ENCODE measurements around the gene FSTL4. TPM values are rescaled to one million over a fixed set of nuclear protein-coding genes. Genes with fewer than 3 reads are reported as not detected.
"Not testable (repeated sequence)": the region's sequence is repeated elsewhere in the genome, so short reads cannot be mapped to it uniquely, and the experiment has no call there.

FSTL4 gene
- total and polyA plus RNA-seq, 2 experiments from 2014 or later: 0.47 to 0.74 TPM

DNA sequence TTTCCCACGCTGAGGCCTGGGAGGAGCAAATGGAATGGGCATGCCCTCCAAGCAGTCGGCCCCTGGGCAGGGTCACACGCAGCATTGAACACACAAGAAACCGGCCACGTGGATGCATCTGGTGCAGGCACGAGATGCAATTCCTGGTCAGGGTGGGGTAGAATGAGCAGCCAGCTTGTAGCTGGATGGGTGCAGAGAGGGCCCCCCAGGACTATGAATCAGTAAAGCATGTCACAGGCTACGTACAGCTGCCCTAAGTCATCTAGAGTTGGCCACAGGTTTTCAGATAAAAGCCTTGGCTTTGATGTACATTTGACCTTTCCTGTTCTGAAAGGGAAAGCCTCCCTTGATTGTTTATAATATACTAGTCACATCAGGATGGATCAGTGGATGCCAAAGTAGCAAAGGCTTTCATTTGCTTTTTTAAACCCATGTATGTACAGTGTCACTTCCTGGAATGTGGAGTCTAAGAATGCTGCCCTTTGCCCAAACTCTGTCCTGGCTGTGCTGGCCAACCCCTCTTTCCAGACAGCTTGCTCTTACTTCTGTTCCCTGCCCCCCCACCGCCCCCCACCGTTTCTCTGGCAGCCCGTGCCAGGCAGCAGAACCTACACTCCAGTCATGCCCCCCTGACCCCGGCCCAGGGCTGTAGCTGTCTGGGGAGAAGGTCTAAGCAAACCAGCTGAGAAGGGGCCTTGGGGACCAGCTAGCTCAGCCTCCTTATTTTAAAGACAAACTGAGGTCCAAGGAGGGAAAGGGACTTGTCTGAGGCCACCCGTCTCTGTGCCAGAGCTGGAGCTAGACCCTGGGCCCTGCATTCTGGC, 391.3 kb downstream of the FSTL4 start:
- TF ChIP-seq EZH2phosphoT487 (IDR thresholded peaks at IDR 0.05; ENCODE audit: low read depth, severe bottlenecking, unreplicated experiment) (no peak), EZH2 (IDR thresholded peaks at IDR 0.05; ENCODE audit: borderline replicate concordance) (no peak)
- TF ChIP-seq, protein P1, sequence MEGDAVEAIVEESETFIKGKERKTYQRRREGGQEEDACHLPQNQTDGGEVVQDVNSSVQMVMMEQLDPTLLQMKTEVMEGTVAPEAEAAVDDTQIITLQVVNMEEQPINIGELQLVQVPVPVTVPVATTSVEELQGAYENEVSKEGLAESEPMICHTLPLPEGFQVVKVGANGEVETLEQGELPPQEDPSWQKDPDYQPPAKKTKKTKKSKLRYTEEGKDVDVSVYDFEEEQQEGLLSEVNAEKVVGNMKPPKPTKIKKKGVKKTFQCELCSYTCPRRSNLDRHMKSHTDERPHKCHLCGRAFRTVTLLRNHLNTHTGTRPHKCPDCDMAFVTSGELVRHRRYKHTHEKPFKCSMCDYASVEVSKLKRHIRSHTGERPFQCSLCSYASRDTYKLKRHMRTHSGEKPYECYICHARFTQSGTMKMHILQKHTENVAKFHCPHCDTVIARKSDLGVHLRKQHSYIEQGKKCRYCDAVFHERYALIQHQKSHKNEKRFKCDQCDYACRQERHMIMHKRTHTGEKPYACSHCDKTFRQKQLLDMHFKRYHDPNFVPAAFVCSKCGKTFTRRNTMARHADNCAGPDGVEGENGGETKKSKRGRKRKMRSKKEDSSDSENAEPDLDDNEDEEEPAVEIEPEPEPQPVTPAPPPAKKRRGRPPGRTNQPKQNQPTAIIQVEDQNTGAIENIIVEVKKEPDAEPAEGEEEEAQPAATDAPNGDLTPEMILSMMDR (IDR thresholded peaks at IDR 0.05; ENCODE audit: poor library complexity): no peak
- no peak overlapping the region for H3K4me3 ChIP-seq
- H3K79me2 ChIP-seq: no peaks in the 10 kb centered on the region
- no peaks in the 10 kb centered on the region for H3K9me3 ChIP-seq (ENCODE audit: low read depth)
- H3K4me1 ChIP-seq (ENCODE audit: insufficient read depth): peaks cover 12% of the 10 kb centered on the region
- H2AFZ ChIP-seq: no peak overlapping the region
- no peak overlapping the region for H3K4me2 ChIP-seq
- no peaks in the 10 kb centered on the region for H3K9me2 ChIP-seq (replicated peaks; ENCODE audit: insufficient read depth)
- WGBS (ENCODE audit: low lambda C conversion rate, missing lambda C conversion rate): 84% methylated on average over 12 of the region's 12 CpGs
- H3K27ac ChIP-seq: no peak overlapping the region
- H4K20me1 ChIP-seq (ENCODE audit: insufficient read depth, poor library complexity, severe bottlenecking): no peaks in the 10 kb centered on the region
- no peaks in the 10 kb centered on the region for H3K36me3 ChIP-seq (replicated peaks; ENCODE audit: insufficient read depth, low read depth)
- DNase-seq (ENCODE audit: low spot score): no peak
- H3K27me3 ChIP-seq: no peaks in the 10 kb centered on the region

DNA sequence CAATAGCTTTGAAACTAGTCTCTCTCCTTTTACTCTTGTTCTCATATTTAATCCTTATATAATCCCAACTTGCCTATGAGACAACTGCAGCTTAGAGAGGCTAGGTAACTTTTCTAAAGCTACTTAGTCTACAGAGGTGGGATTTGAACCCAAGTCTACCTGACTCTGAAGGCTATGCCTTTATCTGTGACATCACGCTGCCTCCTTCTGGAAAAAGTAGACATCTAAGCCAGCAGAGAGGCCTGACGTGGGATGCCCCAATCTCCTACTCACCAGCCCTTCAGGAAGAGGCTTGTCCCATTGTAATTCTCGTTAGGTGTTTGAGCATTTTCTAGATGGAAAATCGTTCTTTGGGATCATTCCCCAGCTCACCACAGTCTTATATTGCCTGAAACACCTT, 393.0 kb downstream of the FSTL4 start:
- 84% methylated on average over 4 of the region's 4 CpGs for WGBS (ENCODE audit: low lambda C conversion rate, missing lambda C conversion rate)

DNA sequence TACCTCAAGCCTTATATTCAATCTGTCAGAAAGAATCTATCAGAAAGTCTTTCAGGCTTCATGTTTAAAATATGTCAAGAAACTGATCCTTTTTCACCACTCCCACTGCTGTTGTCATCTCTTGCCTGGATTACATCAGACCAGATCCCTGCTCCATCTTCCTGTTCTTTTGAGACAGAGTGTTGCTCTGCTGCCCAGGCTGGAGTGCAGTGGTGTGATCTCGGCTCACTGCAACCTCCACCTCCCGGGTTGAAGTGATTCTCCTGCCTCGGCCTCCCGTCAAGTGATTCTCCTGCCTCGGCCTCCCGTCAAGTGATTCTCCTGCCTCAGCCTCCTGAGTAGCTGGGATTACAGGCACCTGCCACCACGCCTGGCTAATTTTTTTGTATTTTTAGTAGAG, 396.2 kb downstream of the FSTL4 start:
- H3K4me1 ChIP-seq (ENCODE audit: insufficient read depth); H2AFZ ChIP-seq; H3K36me3 ChIP-seq (replicated peaks; ENCODE audit: insufficient read depth, low read depth); H3K79me2 ChIP-seq; DNase-seq (ENCODE audit: low spot score); H3K9me2 ChIP-seq (replicated peaks; ENCODE audit: insufficient read depth); H3K9me3 ChIP-seq (ENCODE audit: low read depth); H3K27ac ChIP-seq; H3K4me2 ChIP-seq; H3K4me3 ChIP-seq; H3K27me3 ChIP-seq; H4K20me1 ChIP-seq (ENCODE audit: insufficient read depth, poor library complexity, severe bottlenecking): not testable (repeated sequence)
- 94% methylated on average over 7 of the region's 7 CpGs for WGBS (ENCODE audit: low lambda C conversion rate, missing lambda C conversion rate)

More for the DNA sequence above, 393.0 kb downstream of the FSTL4 start:
- Histone ChIP-seq H2AFZ (no peak overlapping the region), H4K20me1 (ENCODE audit: insufficient read depth, poor library complexity, severe bottlenecking) (no peaks in the 10 kb centered on the region), H3K27ac (no peak overlapping the region), H3K9me3 (ENCODE audit: low read depth) (no peaks in the 10 kb centered on the region), H3K4me2 (no peak overlapping the region), H3K4me1 (ENCODE audit: insufficient read depth) (peaks cover 4% of the 10 kb centered on the region), H3K36me3 (replicated peaks; ENCODE audit: insufficient read depth, low read depth) (no peaks in the 10 kb centered on the region), H3K9me2 (replicated peaks; ENCODE audit: insufficient read depth) (no peaks in the 10 kb centered on the region), H3K27me3 (no peaks in the 10 kb centered on the region), H3K79me2 (no peaks in the 10 kb centered on the region), H3K4me3 (no peak overlapping the region)
- DNase-seq (ENCODE audit: low spot score): no peak
- TF ChIP-seq, protein P1 (IDR thresholded peaks at IDR 0.05; ENCODE audit: poor library complexity): no peak
- no peak for TF ChIP-seq EZH2 (IDR thresholded peaks at IDR 0.05; ENCODE audit: borderline replicate concordance)
- TF ChIP-seq EZH2phosphoT487 (IDR thresholded peaks at IDR 0.05; ENCODE audit: low read depth, severe bottlenecking, unreplicated experiment): no peak

DNA sequence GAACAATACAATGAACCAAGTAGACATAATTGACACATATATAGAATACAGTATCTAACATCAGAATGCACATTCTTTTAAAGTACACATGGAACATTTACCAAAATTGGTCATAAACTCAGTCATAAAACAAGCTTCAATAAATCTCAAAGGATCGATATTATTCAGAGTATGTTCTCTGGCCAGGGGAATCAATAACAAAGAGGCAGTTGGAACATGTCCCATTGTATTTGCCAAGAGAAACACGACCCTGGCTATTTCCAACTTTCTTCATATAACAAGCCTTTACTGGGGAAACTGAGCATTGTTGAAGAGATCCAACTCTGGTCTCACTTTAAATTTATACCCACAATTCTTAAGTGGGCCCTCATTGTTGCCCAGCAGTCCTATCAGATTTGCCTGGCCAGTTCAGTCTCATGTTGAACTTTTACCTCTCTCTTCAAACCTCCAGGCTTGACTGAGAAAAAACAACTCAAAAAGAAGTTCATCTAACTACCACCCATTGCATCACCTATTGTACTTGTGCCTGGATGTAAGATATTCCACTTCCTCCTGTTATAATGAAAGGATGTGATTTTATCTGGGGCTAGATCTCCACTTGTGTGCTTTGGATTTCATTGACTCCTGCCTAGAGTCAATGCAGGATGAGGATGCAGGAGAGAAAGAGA, 398.1 kb downstream of the FSTL4 start:
- TF ChIP-seq EZH2phosphoT487 (IDR thresholded peaks at IDR 0.05; ENCODE audit: low read depth, severe bottlenecking, unreplicated experiment) (no peak), EZH2 (IDR thresholded peaks at IDR 0.05; ENCODE audit: borderline replicate concordance) (no peak)
- TF ChIP-seq, protein P1 (IDR thresholded peaks at IDR 0.05; ENCODE audit: poor library complexity): no peak
- Histone ChIP-seq H3K27ac (no peak overlapping the region), H3K9me3 (ENCODE audit: low read depth) (no peaks in the 10 kb centered on the region), H4K20me1 (ENCODE audit: insufficient read depth, poor library complexity, severe bottlenecking) (no peaks in the 10 kb centered on the region), H3K79me2 (no peaks in the 10 kb centered on the region), H3K9me2 (replicated peaks; ENCODE audit: insufficient read depth) (no peaks in the 10 kb centered on the region), H3K36me3 (replicated peaks; ENCODE audit: insufficient read depth, low read depth) (no peaks in the 10 kb centered on the region), H3K27me3 (no peaks in the 10 kb centered on the region), H3K4me3 (no peak overlapping the region), H3K4me2 (no peak overlapping the region), H2AFZ (no peak overlapping the region), H3K4me1 (ENCODE audit: insufficient read depth) (no peaks in the 10 kb centered on the region)
- DNase-seq (ENCODE audit: low spot score): no peak
- 77% methylated on average over 2 of the region's 2 CpGs for WGBS (ENCODE audit: low lambda C conversion rate, missing lambda C conversion rate)
